Right lobe of liver (tissue), 6 donors: ENCODE measurements around the gene NDRG3. TPM values are rescaled to one million over a fixed set of nuclear protein-coding genes. Genes with fewer than 3 reads are reported as not detected.

Experiments
- ATAC-seq, 4 donors: fragments of 200-7000 bp; cut with Tn5 transposase; one replicate each; pipeline ENCODE4 v1.9.1; 2020; ENCODE audit warnings: mild to moderate bottlenecking in 4 of 4, moderate library complexity in 4 of 4
- DNase-seq, 3 donors: peaks; one replicate each; pipeline ENCODE4 v3.0.0-alpha.2; 2020
- H3K27ac ChIP-seq, 3 donors: fragments of 200-600 bp; one replicate each; pipeline ENCODE4 v1.8.0; 2022
- H3K27me3 ChIP-seq, 2 donors: fragments of 200-600 bp; one replicate each; pipeline ENCODE4 v1.8.0; 2022
- H3K36me3 ChIP-seq, 4 donors: fragments of 200-600 bp; sonication (generic) in 1 of 4; one replicate each; pipeline versions ENCODE4 v1.5.1 to v1.8.0; 2017 to 2022; ENCODE audit warnings: control low read depth in 1 of 4
- H3K4me1 ChIP-seq, 4 donors: fragments of 200-600 bp; sonication (generic) in 1 of 4; one replicate each; pipeline versions ENCODE4 v1.5.1 to v1.8.0; 2017 to 2022; ENCODE audit warnings: control low read depth in 1 of 4
- H3K4me3 ChIP-seq, 3 donors: fragments of 200-600 bp; one replicate each; pipeline ENCODE4 v1.8.0; 2022
- H3K9me3 ChIP-seq, 4 donors: fragments of 200-600 bp; sonication (generic) in 1 of 4; one replicate each; pipeline versions ENCODE4 v1.5.1 to v1.8.0; 2017 to 2022; ENCODE audit warnings: control low read depth in 1 of 4
- POLR2A ChIP-seq: fragments of 450-650 bp; IDR thresholded peaks from one replicate; pipeline ENCODE4 v1.6.1; 2017; ENCODE audit warnings: antibody characterized with exemption, mild to moderate bottlenecking
- whole genome bisulfite sequencing: methylation state at CpG from one replicate; pipeline ENCODE4 v1.1.6; 2018; ENCODE audit warnings: low coverage, low lambda C conversion rate; ENCODE audit not compliant: insufficient coverage; ENCODE audit errors: missing lambda C conversion rate; 5-methylcytosine and 5-hydroxymethylcytosine counted together
- intact Hi-C, 2 donors: fragments of 100-400 bp; cut with DNase I; formaldehyde crosslinking; loops; one replicate each; pipeline versions ENCODE4 v1.11.2 to v1.14.1; 2022
- total RNA-seq, 6 experiments: library from RNA; depleted of rRNA in 2 of 6; stranded (reverse); fragments of >200 nt in 2 of 6; fragmentation: NEBNext Ultra II Directional in 3 of 6; extraction: Animal tissue kit (Norgen Biotek cat#: 25700) in 3 of 6; gene quantifications; one replicate each; pipeline versions ENCODE4 v1.1.0 to v1.2.4, GENCODE V29; 2016 to 2023
- TF ChIP-seq, protein P1 (sequence below), 4 donors: fragments of 200-600 bp in 3 of 4; fragments of 450-650 bp in 1 of 4; IDR thresholded peaks; one replicate each; pipeline versions ENCODE4 v1.5.1 to v1.8.0; 2016 to 2022; ENCODE audit warnings: antibody characterized with exemption in 4 of 4, mild to moderate bottlenecking in 2 of 4
- donor health status: DM: no; HTN: yes; CAD: no.
- donor health status: DM: no; HTN: no; CAD: no.
- donor health status: DM: no; HTN: no; CAD: no.
- donor health status: DM: no; HTN: yes; CAD: no.
- donor health status: DM: no; HTN: yes; CAD: no.

NDRG3 gene
- total RNA-seq, 6 experiments from 2014 or later: 5.2 to 8.0 (median 7.0) TPM

DNA sequence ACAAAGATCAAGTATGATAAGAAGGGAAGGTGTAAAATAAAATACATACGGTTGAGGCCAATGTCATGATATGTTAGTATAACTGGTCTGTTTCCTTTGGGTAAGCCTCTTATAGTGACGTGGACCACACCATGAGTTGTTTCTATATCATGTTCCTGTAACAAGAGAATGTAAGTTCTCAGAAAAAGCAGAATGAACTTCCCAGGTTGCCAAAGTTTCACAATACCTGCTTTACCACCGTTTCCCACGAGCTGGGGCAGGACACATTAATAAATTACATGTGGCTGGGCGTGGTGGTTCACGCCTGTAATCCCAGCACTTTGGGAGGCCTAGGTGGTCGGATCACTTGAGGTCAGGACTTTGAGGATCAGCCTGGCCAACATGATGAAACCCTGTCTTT is 57.3 kb downstream of the NDRG3 start:
- intact Hi-C loops: no loop called here

DNA sequence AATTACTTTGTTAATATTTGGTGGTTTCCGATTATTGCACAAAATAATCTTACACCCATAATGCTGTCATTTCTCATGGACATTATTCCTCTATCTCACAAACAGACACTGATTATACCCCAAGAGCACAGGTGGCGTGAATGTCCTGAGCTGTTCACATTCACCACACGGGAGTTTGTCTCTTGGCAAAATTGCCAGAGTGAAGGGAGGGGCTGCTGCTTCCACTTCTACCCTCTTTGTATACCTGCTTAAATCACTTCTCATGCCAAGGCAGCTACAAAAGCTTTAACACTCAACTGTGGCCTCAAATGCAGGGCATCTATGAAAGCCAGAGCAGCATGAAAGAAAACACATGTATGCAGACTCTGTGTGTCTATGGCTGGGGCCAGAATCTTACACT is 58.0 kb downstream of the NDRG3 start:
- no peak for ATAC-seq
- DNase-seq: no peak
- H3K4me1 ChIP-seq: no peaks in the 10 kb centered on the region
- intact Hi-C loops: no loop called here
- TF ChIP-seq POLR2A: no peak
- TF ChIP-seq, protein P1, sequence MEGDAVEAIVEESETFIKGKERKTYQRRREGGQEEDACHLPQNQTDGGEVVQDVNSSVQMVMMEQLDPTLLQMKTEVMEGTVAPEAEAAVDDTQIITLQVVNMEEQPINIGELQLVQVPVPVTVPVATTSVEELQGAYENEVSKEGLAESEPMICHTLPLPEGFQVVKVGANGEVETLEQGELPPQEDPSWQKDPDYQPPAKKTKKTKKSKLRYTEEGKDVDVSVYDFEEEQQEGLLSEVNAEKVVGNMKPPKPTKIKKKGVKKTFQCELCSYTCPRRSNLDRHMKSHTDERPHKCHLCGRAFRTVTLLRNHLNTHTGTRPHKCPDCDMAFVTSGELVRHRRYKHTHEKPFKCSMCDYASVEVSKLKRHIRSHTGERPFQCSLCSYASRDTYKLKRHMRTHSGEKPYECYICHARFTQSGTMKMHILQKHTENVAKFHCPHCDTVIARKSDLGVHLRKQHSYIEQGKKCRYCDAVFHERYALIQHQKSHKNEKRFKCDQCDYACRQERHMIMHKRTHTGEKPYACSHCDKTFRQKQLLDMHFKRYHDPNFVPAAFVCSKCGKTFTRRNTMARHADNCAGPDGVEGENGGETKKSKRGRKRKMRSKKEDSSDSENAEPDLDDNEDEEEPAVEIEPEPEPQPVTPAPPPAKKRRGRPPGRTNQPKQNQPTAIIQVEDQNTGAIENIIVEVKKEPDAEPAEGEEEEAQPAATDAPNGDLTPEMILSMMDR (IDR thresholded peaks at IDR 0.05): no peak
- WGBS: 79% methylated on average over 3 of the region's 3 CpGs
- H3K36me3 ChIP-seq: peaks cover 0 to 13% (median 0%) of the 10 kb centered on the region in 4 donors
- H3K4me3 ChIP-seq: no peak overlapping the region
- H3K27me3 ChIP-seq: no peaks in the 10 kb centered on the region
- H3K9me3 ChIP-seq: no peaks in the 10 kb centered on the region
- no peak overlapping the region for H3K27ac ChIP-seq

More for the DNA sequence above, 57.3 kb downstream of the NDRG3 start:
- Histone ChIP-seq H3K27ac (no peak overlapping the region), H3K36me3 (peaks cover 0 to 13% (median 0%) of the 10 kb centered on the region in 4 donors), H3K4me3 (no peak overlapping the region), H3K4me1 (no peaks in the 10 kb centered on the region), H3K27me3 (no peaks in the 10 kb centered on the region), H3K9me3 (no peaks in the 10 kb centered on the region)
- no peak for TF ChIP-seq POLR2A
- 52% methylated on average over 5 of the region's 7 CpGs for WGBS
- ATAC-seq (no peak), DNase-seq (no peak)

DNA sequence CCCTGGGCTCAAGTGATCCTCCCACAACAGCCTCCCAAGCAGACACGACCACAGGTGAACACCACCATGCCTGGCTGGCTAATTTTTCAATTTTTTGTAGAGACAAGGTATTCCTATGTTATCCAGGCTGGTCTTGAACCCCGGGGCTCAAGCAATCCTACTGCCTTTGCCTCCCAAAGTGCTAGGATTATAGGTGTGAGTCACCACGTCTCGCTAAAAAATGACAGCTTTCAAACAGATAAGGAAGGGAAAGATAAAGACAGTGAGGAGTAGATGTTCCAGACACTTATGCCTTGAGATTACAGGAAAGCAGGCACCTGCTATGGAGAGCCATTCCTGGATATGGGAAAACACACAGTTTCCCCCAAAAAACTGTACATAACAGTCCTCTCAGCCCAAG is 58.9 kb downstream of the NDRG3 start:
- WGBS: 92% methylated on average over 4 of the region's 4 CpGs
- Histone ChIP-seq H3K4me1 (no peaks in the 10 kb centered on the region), H3K4me3 (no peak overlapping the region), H3K36me3 (peaks cover 0 to 20% (median 0%) of the 10 kb centered on the region in 4 donors), H3K9me3 (no peaks in the 10 kb centered on the region), H3K27ac (no peak overlapping the region), H3K27me3 (no peaks in the 10 kb centered on the region)
- ATAC-seq (no peak), DNase-seq (no peak)
- TF ChIP-seq, protein P1 (IDR thresholded peaks at IDR 0.05): no peak
- TF ChIP-seq POLR2A: no peak
- intact Hi-C loops: no loop called here

- no peaks in the 10 kb centered on the region for H3K27me3 ChIP-seq
- no peaks in the 10 kb centered on the region for H3K9me3 ChIP-seq
- DNase-seq (no peak), ATAC-seq (no peak)
- intact Hi-C loops: no loop called here
- H3K27ac ChIP-seq: no peak overlapping the region
- H3K4me1 ChIP-seq: no peaks in the 10 kb centered on the region
- TF ChIP-seq, protein P1 (IDR thresholded peaks at IDR 0.05): no peak
- TF ChIP-seq POLR2A: no peak
- peaks cover 0 to 20% (median 0%) of the 10 kb centered on the region in 4 donors for H3K36me3 ChIP-seq
- WGBS: 89% methylated on average over 2 of the region's 2 CpGs
- H3K4me3 ChIP-seq: no peak overlapping the region
Observed at GRCh38 chr20:36686504-36686903, 59.4 kb downstream of the NDRG3 start.

GRCh38 chr20:36684747-36685146 is 61.1 kb downstream of the NDRG3 start:
- 88% methylated on average over 6 of the region's 6 CpGs for WGBS
- Histone ChIP-seq H3K27me3 (no peaks in the 10 kb centered on the region), H3K36me3 (peaks cover 0 to 25% (median 0%) of the 10 kb centered on the region in 4 donors), H3K9me3 (no peaks in the 10 kb centered on the region), H3K4me1 (no peaks in the 10 kb centered on the region), H3K4me3 (no peak overlapping the region), H3K27ac (no peak overlapping the region)
- no peak for ATAC-seq
- intact Hi-C loops: no loop called here
- DNase-seq: no peak
- TF ChIP-seq, protein P1 (IDR thresholded peaks at IDR 0.05): no peak
- TF ChIP-seq POLR2A: no peak
